ENCODE data around the gene EEF2.

Gene EEF2

DNA sequence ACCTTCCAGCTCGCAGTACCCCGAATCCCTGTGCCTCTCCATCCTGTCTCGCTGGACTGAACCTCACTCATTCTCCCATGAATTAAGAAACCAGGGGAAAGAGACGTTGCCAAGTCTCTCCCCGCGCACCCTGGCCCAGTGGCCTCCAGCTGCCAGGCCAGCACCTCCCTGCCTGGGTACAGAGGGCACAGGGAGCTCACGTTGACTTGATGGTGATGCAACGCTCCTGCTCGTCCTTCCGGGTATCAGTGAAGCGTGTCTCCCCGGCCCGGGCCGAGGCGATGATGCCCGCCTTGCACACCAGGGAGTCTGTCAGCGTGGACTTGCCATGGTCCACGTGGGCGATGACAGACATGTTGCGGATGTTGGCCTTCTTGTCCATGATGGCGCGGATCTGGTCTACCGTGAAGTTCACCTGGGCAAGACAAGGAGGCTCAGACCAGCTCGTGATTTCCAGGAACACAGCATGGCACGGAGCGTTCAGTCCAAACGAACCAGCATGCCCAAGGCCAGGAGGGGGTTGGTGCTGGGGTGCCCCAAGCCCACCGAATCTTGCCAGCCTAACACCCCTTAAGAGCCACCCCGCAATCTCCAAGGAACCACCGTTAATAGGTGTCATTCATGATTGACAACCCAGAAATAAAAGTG lies 1.2 kb downstream of the EEF2 start:
- DNase-seq: peak; percentile 55

DNA sequence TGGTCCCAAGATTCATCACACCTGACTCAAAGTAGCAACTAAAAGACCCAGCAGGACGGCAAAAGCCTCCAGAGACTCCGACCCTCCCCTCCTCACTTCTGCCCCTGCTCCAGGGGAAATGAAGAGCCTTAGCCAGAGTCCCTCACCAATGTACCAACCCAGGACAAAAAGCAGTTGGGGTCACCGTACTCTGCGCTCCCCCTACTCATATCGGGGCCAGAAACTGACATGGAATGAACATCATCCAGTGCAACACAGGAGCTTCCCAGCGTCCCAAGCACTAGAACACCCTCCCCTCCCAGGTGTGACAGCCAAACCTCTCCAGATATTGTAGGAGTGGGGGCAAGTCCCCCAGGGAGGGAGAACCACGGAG lies 1.7 kb downstream of the EEF2 start:
- DNase-seq: no peak

DNA sequence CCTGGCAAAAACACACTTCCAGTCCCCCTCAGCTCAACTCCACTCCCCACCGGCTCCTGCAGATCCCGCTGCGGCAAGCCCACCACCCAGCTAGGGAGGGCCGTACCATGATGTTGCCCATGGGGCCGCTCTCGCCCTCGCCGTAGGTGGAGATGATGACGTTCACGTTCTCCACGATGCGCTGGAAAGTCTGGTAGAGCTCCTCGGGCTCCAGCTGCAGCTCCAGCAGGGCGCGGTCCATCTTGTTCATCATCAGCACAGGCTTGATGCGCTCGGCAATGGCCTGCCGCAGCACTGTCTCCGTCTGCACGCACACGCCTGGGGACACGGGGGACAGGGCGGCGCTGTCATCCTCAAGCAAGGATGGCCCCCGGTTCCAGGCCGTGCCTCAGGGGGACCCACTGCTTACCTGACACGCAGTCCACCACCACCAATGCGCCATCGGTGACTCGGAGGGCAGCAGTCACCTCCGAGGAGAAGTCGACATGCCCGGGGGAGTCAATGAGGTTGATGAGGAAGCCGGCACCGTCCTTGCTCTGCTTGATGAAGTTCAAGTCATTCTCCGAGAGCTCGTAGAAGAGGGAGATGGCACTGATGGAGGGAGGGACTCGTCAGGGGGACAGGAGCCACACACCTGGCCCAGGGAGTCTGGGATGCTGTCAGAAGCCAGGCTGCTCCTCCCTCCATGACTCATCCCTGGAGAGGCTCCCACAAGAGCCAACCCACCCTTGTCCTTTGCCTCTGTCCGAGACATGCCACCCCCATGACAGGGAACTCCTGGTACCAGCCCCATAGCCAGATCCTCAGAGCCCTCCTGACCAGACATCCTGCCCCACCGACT lies 2.3 kb downstream of the EEF2 start:
- DNase-seq: peak; percentile 55

DNA sequence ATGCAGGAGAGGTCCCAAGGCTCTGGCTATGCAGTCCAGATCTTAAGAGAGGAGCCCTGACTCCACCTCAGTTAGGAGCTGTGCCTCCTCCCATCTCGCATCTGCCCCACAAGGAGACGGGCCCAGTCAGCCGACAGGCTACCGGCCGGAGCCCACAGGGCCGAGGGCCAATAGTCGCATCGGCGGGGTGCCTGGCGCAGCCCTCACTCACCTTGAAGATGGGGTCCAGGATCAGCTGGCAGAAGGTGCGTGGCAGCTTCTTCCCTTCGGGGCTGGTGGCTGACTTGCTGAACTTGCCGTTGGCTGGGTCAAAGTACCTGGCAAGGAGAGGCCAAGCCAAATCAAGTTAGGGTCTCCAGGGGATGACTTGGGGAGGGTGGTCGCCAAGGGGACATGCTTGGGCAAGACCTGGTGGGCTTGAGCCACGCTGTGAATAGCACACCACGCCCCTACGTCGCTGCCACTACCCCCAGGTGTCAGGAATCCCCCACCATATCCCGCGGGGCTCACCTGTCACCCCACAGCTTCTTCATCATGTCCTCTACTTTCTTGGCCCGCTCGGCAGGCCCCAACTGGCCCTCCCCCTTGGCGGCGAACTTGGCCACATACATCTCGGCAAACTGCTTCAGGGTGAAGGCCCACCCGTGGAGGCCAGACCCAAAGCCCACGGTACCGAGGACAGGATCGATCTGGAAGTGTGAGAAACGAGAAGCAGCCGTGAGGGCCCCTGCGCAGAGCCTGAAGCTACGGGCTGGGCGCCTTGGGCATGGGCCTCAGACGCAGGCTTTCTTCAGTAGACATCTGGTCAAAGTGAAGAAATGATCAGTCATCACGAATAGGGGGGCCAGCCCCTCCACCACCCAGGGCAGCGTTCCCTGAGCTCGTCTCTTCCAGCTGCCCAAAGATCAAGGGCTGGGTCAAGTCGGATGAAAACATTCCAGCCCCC lies 3.3 kb downstream of the EEF2 start:
- no peak for DNase-seq

DNA sequence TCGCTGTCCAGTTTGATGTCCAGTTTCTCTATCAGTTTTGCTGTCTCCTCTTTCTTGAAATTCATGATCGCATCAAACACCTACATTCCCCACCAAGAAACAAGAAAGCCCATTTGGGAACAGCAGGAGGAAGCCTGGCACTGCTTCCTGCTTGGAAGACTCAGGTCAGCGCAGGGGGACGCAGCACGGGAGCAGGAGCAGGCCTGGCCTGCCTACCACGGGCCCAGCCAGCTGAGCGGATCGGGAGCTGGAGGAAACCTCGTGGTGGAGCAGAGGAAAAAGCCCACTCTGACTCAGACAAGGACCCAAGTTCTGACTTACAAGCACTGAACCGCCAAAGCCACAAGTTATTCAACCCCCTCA lies 3.9 kb downstream of the EEF2 start:
- no peak for DNase-seq

DNA sequence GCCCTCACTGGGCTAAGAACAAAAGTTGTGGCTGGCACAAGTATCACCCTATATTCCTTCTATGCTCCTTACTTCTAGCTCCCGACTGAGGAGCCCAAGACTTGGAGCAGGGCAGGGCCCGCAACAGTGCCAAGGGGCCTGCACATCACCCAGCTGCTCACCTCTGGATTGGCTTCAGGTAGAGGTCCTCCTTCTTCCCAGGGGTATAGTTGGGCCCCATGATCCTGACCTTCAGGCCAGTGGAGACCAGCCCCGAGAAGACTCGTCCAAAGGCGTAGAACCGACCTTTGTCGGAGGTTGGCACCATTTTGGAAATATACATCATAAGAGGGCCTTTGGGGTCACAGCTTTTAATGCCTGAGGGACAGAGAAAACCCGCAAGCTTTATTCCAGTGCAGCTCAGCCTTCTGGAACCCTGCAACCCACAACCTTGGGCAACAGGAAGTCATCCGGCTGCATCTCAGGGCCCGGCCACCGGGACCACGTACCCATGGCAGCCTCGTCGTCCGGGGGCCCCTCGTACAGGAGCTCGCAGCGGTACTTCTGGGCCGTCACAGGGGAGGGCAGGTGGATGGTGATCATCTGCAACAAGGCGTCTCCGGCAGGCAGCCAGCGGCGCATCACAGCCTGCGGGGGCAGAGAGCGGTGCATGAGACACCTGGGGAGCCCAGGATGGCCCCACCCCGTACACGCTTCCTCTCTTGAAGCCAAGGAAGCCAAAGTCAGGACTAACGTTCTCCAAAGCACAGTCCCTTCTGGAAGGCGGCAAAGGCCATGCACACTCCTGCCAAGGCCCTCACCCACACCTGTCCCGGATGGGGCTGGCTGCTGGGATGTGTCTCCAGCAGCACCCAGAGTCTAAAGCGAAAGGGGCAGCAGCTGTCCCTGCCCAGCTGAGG lies 4.7 kb downstream of the EEF2 start:
- DNase-seq: no peak

DNA sequence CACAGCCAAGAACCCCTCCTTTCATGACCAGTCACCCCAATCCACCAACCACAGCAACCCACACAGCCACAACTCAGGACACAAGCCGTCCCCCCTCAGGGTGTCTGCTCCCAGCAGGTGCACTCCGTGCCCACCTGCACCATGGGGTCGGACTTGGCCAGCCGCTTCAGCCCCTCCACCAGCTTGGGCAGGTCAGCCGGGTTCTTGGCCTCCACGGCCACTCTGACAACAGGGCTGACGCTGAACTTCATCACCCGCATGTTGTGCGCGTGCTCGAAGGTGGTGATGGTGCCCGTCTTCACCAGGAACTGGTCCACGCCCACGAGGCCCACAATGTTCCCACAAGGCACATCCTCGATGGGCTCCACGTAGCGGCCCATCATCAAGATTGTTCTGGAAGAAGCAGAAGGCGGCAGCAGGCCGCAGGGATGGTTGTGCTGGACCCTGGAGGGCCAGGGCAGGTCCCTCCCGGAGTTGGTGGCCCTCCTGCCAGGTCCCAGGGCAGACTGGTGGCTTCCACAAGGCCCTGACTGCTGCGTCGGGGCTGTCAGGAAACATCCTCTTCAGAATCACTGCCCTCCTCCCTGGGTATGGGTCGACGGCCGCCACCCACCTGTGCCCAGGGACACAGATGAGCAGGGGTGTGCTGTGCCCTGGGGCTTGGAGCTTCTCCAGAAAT lies 5.5 kb downstream of the EEF2 start:
- DNase-seq: no peak

DNA sequence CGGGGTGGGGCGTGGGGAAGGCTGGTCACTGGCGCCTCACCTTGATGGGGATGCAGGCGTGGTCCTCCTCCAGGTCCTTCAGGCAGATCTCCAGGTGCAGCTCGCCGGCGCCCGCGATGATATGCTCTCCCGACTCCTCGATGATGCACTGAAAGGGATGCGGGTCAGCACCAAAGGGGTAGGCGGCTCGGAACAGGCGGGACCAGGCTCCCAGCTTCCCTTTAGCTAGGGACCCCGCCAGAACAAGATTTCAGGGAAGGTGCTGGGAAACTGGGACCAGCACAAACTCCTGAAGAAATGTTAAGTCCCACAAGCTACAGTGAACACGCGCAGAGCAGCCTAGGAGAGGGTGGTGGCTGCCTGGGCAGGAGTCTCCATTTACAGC lies 6.0 kb downstream of the EEF2 start:
- DNase-seq: no peak

DNA sequence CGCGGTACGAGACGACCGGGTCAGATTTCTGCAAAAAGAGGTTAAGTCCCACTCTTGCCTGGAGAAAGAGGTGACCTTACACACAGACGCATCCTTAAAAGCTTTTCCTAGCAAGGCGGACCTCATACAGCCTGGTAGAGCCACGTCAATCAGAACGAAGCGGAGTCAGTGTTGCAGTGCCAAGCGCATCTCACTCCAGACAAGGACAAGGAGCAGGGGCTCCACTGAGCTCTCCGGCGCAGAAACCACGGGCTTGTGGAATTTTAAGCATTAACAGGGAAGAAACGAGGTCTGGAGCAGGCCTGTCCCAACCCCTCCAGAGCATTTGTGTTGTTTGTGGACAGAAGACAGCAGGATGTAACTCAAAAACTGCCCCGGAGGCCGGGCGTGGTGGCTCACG lies 7.1 kb downstream of the EEF2 start:
- DNase-seq: no peak

DNA sequence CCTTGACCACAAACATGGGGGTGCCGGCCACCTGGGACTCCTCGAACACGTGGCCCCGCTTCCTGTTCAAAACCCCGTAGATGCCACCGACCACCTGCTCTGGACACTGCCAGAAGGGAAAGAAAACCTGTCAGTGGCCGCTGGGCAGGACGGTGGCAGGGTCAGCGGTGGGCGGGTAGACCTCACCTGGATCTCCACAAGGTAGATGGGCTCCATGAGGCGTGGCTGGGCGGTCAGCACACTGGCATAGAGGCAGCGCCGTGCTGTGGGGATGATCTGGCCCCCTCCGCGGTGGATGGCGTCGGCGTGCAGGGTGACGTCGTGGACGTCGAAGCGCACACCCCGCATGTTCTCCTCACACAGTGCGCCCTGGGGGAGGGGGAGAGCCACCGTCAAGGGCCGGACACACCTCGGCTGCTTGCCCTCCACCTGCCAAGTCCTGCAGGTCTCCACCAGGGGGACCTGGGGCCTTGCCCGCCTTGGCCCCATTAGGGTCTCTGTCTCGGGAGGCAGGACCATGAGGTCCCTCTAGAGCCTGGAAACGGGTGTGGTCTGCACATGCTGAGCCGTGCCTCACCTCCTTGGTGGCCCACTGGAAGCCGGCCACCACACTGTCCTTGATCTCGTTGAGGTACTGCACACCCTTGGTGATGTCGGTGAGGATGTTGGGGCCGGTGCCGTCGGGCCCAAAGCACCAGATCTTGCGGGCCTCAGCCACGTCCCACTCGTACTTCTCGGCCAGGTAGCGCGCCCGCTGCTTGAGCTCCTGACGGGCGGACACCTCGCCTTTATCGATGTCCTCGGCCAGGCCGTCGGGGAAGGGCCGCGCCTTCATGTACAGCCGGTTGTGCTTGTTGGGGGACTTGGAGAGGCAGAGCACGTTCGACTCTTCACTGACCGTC lies 7.8 kb downstream of the EEF2 start:
- DNase-seq: no peak

DNA sequence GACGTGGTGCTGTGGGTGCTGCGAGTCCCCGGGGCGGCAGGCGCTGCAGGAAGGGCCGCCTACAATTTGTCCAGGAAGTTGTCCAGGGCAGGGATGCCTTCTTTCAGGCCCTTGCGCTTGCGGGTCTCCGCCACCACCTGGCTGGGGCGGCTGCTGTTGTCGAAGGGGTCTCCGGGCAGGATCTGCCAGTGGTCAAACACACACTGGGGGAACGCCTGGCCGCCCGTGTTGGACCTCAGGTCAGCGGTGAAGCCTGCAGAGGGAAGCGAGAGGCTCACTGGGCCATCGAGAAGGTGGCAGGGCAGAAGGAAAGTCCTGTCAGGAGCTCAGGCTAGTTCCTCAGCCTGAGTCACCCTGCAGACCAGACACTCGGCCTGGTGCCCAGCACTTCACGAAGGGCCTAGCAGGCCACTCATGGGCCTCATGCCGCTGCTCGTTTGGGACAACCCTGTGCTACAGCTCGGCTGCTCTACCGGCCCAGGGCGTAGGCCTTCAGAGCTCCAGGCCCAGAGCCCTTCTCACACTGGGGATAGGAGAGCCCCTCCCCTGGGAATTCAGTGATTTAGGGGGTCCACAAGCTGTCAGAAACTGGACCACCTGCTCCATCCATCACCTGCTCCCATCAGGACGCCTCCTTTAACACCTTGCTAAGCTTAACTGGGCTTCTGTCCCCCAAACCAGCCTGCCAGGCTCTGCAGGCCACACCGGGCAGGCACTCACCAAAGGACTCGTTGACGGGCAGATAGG lies 8.6 kb downstream of the EEF2 start:
- DNase-seq: no peak

DNA sequence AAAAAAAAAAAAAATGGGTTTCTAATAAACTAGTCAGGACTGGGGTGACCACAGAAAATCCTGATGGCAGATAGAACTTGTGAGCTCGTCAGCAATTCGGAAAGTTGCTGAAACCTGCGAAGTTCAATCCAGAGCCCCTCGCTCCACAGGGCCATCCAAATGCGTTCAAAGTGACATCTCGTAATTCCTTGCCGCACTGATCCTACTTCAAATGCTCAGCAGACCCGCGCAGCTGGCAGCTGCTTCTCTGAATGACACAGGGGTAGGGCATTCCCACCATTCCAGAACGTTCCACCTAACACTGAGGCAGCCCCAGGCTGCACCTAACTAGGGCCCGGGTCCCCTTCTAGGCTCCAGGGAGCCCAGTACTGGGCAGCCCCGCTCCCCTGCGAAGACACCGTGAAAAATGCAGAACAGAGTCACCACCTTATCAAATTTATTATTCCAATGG lies 9.6 kb downstream of the EEF2 start:
- no peak for DNase-seq

DNA sequence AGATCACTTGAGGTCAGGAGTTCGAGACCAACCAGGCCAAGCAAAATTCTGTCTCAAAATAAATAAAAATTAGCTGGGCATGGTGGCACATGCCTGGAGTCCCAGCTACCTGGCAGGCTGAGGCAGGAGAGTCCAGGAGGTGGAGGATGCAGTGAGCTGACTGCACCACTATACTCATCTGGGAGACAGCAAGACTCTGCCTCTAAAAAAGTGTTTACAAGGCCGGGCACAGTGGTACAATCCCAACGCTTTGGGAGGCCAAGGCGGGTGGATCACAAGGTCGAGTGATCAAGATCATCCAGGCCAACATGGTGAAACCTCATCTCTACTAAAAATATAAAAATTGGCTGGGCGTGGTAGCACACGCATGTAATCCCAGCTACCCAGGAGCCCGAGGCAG lies 10.1 kb downstream of the EEF2 start:
- no peak for DNase-seq

DNA sequence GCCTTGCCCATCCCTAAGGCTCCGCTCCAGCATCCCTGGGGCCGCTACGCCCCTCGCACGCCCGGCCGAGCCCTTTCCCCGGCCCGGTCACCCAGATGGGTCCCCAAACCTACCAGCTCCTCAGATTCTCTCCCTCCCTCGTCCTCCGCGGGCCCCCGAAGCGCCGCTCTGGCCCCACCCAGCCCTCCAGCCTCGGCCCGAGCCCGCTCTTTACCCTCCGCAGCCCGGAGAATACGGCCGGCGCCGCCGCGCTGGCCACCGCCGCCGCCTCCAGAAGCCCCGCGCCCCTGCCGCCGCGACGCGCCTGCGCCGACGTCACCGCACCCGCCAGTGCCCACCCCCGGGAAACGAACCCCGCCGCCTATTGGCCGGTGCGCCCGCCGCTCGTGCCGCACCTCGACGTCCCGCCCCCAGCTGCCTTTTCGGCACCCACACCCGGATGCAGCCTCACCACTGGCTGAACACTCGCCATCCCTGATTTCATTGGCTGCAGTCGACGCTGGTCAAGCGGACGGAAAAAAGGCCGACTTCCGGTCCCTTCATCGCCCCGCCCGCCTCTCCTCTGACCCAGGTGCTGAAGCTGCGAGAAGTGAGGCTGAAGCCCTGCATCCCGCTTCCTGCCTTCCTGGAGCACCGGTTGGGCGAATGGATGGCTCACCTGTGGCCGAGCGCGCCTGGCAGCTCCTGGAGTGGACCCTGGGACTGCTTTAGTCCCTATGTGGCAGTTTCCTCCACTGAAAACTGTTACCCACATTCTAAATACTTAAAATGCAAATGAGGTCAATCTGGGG lies 14.3 kb downstream of the EEF2 start, which contains the start of gene DAPK3:
TSS of gene DAPK3 (minus strand) at position 292 of the 791 bp plus-strand sequence. CDS start 1,364 bp downstream, outside the sequence.
- peak; percentile 98 for DNase-seq

DNA sequence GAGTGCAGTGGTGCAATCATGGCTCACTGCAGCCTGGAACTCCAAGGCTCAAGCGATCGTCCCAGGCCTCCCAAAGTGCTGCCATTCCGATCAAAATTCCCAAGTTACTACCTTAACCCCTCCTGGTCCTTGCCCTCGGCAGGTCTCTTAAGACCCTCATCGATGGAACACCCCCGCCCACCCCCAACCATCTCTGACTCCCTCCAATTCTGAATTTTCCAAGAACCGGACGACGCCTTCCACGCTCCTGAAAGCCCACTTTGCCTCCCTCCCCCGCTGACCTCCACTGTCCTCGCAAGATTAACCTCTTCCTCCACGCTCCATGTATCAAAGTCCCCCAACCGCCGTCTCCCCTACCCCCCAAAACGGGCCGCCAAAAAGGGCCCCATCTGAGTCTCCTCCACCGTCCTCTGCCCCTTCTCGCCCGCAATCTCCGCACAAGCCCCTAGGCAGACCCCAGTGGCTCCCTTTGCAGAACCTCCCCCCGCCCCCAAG lies 14.9 kb downstream of the EEF2 start:
- DNase-seq: no peak

DNA sequence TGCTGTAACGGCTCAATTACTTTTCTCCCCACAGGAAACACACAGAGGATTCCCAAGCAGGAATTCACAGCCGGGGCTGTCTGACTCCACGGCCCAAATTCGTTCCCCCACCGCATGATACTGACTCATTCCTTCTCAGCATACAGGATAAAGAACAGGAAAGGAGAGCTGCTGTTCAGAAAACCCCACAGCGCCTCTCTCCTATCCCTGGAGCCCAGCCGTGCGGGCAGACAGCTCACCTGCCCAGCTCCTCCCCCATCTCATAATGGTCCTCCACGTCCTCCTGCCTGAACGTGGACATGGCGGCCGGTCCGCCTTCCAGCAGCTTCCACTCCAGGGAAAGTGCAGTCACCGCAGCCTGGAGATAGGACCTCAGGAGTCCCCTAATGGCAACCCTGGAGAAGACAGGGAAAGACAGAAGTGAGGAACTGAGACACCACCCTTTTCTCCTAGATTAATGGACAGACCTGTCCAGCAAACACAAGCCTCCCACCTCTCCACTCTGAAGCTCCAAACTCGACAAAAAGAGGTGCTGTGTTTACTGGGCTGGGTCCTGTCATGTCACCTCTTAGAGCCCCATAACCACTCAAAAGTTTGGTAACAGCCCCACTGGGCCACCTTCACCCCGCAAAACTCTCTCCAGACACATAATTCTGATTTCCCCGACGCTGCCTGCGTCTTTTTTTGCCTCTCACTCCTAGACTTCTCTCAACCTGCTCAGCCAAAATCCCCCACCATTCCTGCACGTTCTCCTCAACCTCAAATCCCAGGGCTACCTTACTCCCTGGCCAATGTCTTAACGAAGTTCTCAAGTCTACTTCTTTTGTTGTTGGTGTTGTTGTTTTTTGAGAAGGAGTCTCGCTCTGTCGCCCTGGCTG lies 15.6 kb downstream of the EEF2 start:
- DNase-seq: peak; percentile 90
